ENCODE results near the gene ZFP57. TPM values are rescaled to one million over a fixed set of nuclear protein-coding genes. Genes with fewer than 3 reads are reported as not detected.
A peak's percentile ranks its signal among the peaks of the same experiment; 100 is the strongest.

Gene ZFP57
- total RNA-seq, 3 donors from 2014 or later (not counting 1 experiment from before 2014, with no cell fraction given) = 2.9 to 12.8 TPM; not detected in 1

DNA sequence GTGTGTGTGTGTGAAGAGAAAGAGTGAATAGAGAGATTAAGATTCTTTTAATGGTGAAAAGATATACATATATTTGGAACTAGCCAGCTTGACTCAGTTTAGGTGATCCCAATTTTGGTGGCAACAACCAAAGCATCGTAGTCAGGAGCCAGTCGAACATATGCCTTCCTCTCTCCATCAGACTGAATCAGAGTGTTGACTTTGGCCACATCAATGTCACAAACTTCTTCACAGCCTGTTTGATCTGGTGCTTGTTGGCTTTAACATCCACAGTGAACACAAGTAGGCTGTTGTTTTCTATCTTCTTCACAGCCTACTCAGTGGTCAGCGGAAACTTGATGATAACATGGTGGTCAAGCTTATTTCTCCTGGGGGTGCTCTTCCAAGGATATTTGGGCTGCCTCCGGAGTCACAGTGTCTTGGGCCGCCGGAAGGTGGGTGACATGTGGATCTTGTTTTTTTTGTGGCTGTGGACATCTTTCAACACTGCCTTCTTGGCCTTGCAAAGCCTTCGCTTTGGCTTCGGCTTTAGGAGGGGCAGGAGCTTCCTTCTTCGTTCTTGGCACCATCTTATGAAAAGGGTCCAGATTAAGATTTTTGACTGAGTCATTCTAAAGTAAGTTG is 45.7 kb upstream of the ZFP57 start:
- Mint-ChIP-seq H3K9me3 (no peaks in the 10 kb centered on the region), H3K36me3 (peaks cover 28% of the 10 kb centered on the region), H3K27me3 (ENCODE audit: low read depth in 2 of 2) (no peaks in the 10 kb centered on the region), H3K4me1 (peaks cover 75 to 86% of the 10 kb centered on the region in 2 donors), H3K4me3 (peak overlapping the region; percentile 94), H3K27ac (peak overlapping the region; percentile 79 to 94)
- H3K36me3 ChIP-seq (ENCODE audit: control insufficient read depth, insufficient read depth, low read length) = peaks cover 42% of the 10 kb centered on the region
- no peaks in the 10 kb centered on the region for H3K9me3 ChIP-seq (ENCODE audit: control insufficient read depth, insufficient read depth, low read length)
- peaks cover 54% of the 10 kb centered on the region for H3K4me1 ChIP-seq (ENCODE audit: control insufficient read depth, insufficient read depth, low read length)
- 87% methylated on average over 9 of the region's 9 CpGs for WGBS (ENCODE audit: insufficient coverage)
- ATAC-seq (no peak), DNase-seq (peak in 1 of 2 donors; percentile 61)
- H3K27ac ChIP-seq (ENCODE audit: low read length) = no peak overlapping the region
- TF ChIP-seq, protein P1, sequence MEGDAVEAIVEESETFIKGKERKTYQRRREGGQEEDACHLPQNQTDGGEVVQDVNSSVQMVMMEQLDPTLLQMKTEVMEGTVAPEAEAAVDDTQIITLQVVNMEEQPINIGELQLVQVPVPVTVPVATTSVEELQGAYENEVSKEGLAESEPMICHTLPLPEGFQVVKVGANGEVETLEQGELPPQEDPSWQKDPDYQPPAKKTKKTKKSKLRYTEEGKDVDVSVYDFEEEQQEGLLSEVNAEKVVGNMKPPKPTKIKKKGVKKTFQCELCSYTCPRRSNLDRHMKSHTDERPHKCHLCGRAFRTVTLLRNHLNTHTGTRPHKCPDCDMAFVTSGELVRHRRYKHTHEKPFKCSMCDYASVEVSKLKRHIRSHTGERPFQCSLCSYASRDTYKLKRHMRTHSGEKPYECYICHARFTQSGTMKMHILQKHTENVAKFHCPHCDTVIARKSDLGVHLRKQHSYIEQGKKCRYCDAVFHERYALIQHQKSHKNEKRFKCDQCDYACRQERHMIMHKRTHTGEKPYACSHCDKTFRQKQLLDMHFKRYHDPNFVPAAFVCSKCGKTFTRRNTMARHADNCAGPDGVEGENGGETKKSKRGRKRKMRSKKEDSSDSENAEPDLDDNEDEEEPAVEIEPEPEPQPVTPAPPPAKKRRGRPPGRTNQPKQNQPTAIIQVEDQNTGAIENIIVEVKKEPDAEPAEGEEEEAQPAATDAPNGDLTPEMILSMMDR (IDR thresholded peaks at IDR 0.05) = no peak
- no peak overlapping the region for H3K4me3 ChIP-seq (ENCODE audit: low read length)
- H3K27me3 ChIP-seq (ENCODE audit: control insufficient read depth, insufficient read depth, low read length) = no peaks in the 10 kb centered on the region
- intact Hi-C loops (cut with micrococcal nuclease) = loop anchor here (10.0 kb wide), 1 partner anchor 218 kb away; the partner anchor contains the start of gene HLA-A

DNA sequence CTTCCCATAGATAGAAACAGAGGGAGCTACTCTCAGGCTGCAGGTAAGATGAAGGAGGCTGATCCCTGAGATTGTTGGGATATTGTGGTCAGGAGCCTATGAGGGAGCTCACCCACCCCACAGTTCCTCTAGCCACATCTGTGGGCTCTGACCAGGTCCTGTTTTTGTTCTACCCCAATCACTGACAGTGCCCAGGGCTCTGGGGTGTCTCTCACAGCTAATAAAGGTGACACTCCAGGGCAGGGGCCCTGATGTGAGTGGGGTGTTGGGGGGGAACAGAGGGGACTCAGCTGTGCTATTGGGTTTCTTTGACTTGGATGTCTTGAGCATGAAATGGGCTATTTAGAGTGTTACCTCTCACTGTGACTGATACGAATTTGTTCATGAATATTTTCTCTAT is 45.0 kb upstream of the ZFP57 start:
- TF ChIP-seq, protein P1 (IDR thresholded peaks at IDR 0.05) = no peak
- Mint-ChIP-seq H3K9me3 (no peaks in the 10 kb centered on the region), H3K27ac (peak overlapping the region; percentile 79 to 94), H3K4me1 (peaks cover 71 to 88% of the 10 kb centered on the region in 2 donors), H3K36me3 (peaks cover 28% of the 10 kb centered on the region), H3K27me3 (ENCODE audit: low read depth in 2 of 2) (no peaks in the 10 kb centered on the region), H3K4me3 (peak overlapping the region; percentile 94)
- Histone ChIP-seq H3K27me3 (ENCODE audit: control insufficient read depth, insufficient read depth, low read length) (no peaks in the 10 kb centered on the region), H3K36me3 (ENCODE audit: control insufficient read depth, insufficient read depth, low read length) (peaks cover 42% of the 10 kb centered on the region), H3K9me3 (ENCODE audit: control insufficient read depth, insufficient read depth, low read length) (no peaks in the 10 kb centered on the region), H3K4me3 (ENCODE audit: low read length) (peak overlapping the region; percentile 3), H3K27ac (ENCODE audit: low read length) (peak overlapping the region; percentile 96), H3K4me1 (ENCODE audit: control insufficient read depth, insufficient read depth, low read length) (peaks cover 57% of the 10 kb centered on the region)
- intact Hi-C loops (cut with micrococcal nuclease) = loop anchor here (10.0 kb wide), 1 partner anchor 219 kb away; the partner anchor contains the start of gene HLA-A
- WGBS (ENCODE audit: insufficient coverage) = 0% methylated on average over 1 of the region's 1 CpG
- ATAC-seq (no peak), DNase-seq (peak in 1 of 2 donors; percentile 49)

DNA sequence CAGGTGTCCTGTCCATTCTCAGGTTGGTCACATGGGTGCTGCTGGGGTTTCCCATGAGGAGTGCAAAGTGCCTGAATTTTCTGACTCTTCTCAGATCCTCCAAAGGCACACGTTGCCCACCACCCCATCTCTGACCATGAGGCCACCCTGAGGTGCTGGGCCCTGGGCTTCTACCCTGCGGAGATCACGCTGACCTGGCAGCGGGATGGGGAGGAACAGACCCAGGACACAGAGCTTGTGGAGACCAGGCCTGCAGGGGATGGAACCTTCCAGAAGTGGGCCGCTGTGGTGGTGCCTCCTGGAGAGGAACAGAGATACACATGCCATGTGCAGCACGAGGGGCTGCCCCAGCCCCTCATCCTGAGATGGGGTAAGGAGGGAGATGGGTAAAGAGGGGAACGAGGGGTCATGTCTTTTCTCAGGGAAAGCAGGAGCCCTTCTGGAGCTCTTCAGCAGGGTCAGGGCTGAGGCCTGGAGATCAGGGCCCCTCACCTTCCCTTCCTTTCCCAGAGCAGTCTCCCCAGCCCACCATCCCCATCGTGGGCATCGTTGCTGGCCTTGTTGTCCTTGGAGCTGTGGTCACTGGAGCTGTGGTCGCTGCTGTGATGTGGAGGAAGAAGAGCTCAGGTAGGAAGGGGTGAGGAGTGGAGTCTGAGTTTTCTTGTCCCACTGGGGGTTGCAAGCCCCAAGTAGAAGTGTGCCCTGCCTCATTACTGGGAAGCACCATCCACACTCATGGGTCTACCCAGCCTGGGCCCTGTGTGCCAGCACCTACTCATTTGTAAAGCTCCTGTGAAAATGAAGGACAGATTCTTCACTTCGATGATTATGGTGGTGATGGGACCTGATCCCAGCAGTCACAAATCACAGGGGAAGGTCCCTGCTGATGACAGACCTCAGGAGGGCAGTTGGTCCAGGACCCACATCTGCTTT is 44.3 kb upstream of the ZFP57 start:
- H3K4me1 Mint-ChIP-seq = peaks cover 63 to 80% of the 10 kb centered on the region in 2 donors
- H3K27me3 Mint-ChIP-seq (ENCODE audit: low read depth in 2 of 2) = no peaks in the 10 kb centered on the region
- H3K36me3 Mint-ChIP-seq = peaks cover 28% of the 10 kb centered on the region
- TF ChIP-seq, protein P1 (IDR thresholded peaks at IDR 0.05) = no peak
- ATAC-seq (no peak), DNase-seq (peak in 1 of 2 donors; percentile 45)
- H3K4me1 ChIP-seq (ENCODE audit: control insufficient read depth, insufficient read depth, low read length) = peaks cover 51% of the 10 kb centered on the region
- no peaks in the 10 kb centered on the region for H3K27me3 ChIP-seq (ENCODE audit: control insufficient read depth, insufficient read depth, low read length)
- H3K27ac ChIP-seq (ENCODE audit: low read length) = peak overlapping the region; percentile 96
- peak overlapping the region; percentile 88 for H3K4me3 ChIP-seq (ENCODE audit: low read length)
- H3K27ac Mint-ChIP-seq = peak overlapping the region; percentile 79 to 94
- intact Hi-C loops (cut with micrococcal nuclease) = loop anchor here (10.0 kb wide), 1 partner anchor 220 kb away; the partner anchor contains the start of gene HLA-A
- 73% methylated on average over 9 of the region's 11 CpGs for WGBS (ENCODE audit: insufficient coverage)
- peaks cover 42% of the 10 kb centered on the region for H3K36me3 ChIP-seq (ENCODE audit: control insufficient read depth, insufficient read depth, low read length)
- H3K9me3 Mint-ChIP-seq = no peaks in the 10 kb centered on the region
- peak overlapping the region; percentile 94 for H3K4me3 Mint-ChIP-seq
- no peaks in the 10 kb centered on the region for H3K9me3 ChIP-seq (ENCODE audit: control insufficient read depth, insufficient read depth, low read length)

All from natural killer cell (primary cell).